ENCODE data around the gene DFFA.
"Not testable (repeated sequence)": the region's sequence is repeated elsewhere in the genome, so short reads cannot be mapped to it uniquely, and the experiment has no call there.

DNA sequence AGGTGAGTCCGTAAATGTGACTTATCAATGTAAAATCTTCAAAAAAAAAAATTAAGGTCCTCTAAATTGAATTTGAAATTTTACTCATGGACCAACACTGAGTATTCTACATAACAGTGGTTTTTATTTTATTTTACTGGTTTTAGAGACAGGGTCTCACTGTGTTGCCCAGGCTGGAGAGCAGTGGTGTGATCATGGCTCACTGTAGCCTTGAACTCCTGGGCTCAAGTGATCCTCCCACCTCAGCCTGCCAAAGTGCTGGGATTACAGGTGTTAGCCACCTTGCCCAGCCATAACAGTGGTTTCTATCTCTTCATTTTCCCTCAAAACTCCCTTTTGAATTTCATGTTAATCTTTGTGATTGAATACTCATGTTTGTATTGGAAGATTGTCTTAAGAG is 56.4 kb downstream of the DFFA start:
- TF ChIP-seq, protein P1, sequence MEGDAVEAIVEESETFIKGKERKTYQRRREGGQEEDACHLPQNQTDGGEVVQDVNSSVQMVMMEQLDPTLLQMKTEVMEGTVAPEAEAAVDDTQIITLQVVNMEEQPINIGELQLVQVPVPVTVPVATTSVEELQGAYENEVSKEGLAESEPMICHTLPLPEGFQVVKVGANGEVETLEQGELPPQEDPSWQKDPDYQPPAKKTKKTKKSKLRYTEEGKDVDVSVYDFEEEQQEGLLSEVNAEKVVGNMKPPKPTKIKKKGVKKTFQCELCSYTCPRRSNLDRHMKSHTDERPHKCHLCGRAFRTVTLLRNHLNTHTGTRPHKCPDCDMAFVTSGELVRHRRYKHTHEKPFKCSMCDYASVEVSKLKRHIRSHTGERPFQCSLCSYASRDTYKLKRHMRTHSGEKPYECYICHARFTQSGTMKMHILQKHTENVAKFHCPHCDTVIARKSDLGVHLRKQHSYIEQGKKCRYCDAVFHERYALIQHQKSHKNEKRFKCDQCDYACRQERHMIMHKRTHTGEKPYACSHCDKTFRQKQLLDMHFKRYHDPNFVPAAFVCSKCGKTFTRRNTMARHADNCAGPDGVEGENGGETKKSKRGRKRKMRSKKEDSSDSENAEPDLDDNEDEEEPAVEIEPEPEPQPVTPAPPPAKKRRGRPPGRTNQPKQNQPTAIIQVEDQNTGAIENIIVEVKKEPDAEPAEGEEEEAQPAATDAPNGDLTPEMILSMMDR (IDR thresholded peaks at IDR 0.05; ENCODE audit: low read depth, low read length, missing input control) = not testable (repeated sequence)
- TF ChIP-seq, protein P2, sequence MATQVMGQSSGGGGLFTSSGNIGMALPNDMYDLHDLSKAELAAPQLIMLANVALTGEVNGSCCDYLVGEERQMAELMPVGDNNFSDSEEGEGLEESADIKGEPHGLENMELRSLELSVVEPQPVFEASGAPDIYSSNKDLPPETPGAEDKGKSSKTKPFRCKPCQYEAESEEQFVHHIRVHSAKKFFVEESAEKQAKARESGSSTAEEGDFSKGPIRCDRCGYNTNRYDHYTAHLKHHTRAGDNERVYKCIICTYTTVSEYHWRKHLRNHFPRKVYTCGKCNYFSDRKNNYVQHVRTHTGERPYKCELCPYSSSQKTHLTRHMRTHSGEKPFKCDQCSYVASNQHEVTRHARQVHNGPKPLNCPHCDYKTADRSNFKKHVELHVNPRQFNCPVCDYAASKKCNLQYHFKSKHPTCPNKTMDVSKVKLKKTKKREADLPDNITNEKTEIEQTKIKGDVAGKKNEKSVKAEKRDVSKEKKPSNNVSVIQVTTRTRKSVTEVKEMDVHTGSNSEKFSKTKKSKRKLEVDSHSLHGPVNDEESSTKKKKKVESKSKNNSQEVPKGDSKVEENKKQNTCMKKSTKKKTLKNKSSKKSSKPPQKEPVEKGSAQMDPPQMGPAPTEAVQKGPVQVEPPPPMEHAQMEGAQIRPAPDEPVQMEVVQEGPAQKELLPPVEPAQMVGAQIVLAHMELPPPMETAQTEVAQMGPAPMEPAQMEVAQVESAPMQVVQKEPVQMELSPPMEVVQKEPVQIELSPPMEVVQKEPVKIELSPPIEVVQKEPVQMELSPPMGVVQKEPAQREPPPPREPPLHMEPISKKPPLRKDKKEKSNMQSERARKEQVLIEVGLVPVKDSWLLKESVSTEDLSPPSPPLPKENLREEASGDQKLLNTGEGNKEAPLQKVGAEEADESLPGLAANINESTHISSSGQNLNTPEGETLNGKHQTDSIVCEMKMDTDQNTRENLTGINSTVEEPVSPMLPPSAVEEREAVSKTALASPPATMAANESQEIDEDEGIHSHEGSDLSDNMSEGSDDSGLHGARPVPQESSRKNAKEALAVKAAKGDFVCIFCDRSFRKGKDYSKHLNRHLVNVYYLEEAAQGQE (IDR thresholded peaks at IDR 0.05) = not testable (repeated sequence)
- not testable (repeated sequence) for TF ChIP-seq EGR1 (IDR thresholded peaks at IDR 0.05; ENCODE audit: low read depth in 2 of 2); FOXA1 (IDR thresholded peaks at IDR 0.05); YY1 (IDR thresholded peaks at IDR 0.05); SP1 (IDR thresholded peaks at IDR 0.05); HNF4G (IDR thresholded peaks at IDR 0.05); GABPA (IDR thresholded peaks at IDR 0.05 in 1 of 2, conservative IDR thresholded peaks at IDR 0.05 in 1 of 2); JUND (IDR thresholded peaks at IDR 0.05); RAD21 (IDR thresholded peaks at IDR 0.05); RXRA (IDR thresholded peaks at IDR 0.05)
- TF ChIP-seq, protein P3, sequence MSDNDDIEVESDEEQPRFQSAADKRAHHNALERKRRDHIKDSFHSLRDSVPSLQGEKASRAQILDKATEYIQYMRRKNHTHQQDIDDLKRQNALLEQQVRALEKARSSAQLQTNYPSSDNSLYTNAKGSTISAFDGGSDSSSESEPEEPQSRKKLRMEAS (IDR thresholded peaks at IDR 0.05) = not testable (repeated sequence)
- TF ChIP-seq, protein P4, sequence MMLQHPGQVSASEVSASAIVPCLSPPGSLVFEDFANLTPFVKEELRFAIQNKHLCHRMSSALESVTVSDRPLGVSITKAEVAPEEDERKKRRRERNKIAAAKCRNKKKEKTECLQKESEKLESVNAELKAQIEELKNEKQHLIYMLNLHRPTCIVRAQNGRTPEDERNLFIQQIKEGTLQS (IDR thresholded peaks at IDR 0.05) = not testable (repeated sequence)
- TF ChIP-seq, protein P5, sequence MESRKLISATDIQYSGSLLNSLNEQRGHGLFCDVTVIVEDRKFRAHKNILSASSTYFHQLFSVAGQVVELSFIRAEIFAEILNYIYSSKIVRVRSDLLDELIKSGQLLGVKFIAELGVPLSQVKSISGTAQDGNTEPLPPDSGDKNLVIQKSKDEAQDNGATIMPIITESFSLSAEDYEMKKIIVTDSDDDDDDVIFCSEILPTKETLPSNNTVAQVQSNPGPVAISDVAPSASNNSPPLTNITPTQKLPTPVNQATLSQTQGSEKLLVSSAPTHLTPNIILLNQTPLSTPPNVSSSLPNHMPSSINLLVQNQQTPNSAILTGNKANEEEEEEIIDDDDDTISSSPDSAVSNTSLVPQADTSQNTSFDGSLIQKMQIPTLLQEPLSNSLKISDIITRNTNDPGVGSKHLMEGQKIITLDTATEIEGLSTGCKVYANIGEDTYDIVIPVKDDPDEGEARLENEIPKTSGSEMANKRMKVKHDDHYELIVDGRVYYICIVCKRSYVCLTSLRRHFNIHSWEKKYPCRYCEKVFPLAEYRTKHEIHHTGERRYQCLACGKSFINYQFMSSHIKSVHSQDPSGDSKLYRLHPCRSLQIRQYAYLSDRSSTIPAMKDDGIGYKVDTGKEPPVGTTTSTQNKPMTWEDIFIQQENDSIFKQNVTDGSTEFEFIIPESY (IDR thresholded peaks at IDR 0.05) = not testable (repeated sequence)
